Mucosa of descending colon (tissue), 3 donors: ENCODE data around the gene PPDPF. TPM values are rescaled to one million over a fixed set of nuclear protein-coding genes. Genes with fewer than 3 reads are reported as not detected.

ENCODE experiments used
- ATAC-seq: fragments of 200-7000 bp; cut with Tn5 transposase; one replicate; pipeline ENCODE4 v1.9.1; 2020; ENCODE audit warnings: mild to moderate bottlenecking, moderate library complexity
- DNase-seq, 3 donors: peaks; one replicate each; pipeline ENCODE4 v3.0.0-alpha.2; 2020
- H3K36me3 ChIP-seq: fragments of 200-600 bp; one replicate; pipeline ENCODE4 v1.8.0; 2021; ENCODE audit warnings: low read depth, mild to moderate bottlenecking
- H3K4me1 ChIP-seq: fragments of 200-600 bp; one replicate; pipeline ENCODE4 v1.8.0; 2021; ENCODE audit warnings: low read depth, mild to moderate bottlenecking
- H3K4me3 ChIP-seq: fragments of 200-600 bp; one replicate; pipeline ENCODE4 v1.8.0; 2021; ENCODE audit warnings: mild to moderate bottlenecking
- H3K9me3 ChIP-seq: fragments of 200-600 bp; one replicate; pipeline ENCODE4 v1.8.0; 2021; ENCODE audit warnings: mild to moderate bottlenecking
- intact Hi-C, 2 donors: fragments of 100-400 bp; cut with DNase I in 1 of 2; cut with micrococcal nuclease in 1 of 2; formaldehyde crosslinking; loops; one replicate each; pipeline versions ENCODE4 v1.11.0 to v1.11.1; 2022; cut with DNase I, micrococcal nuclease
- total RNA-seq, 3 donors: library from RNA; stranded (reverse); fragmentation: NEBNext Ultra II Directional in 2 of 3; extraction: Animal tissue kit (Norgen Biotek cat#: 25700) in 2 of 3; gene quantifications; one replicate each; pipeline versions ENCODE4 v1.2.1 to v1.2.4, GENCODE V29; 2021 to 2023
- TF ChIP-seq, protein P1 (sequence below): fragments of 200-600 bp; IDR thresholded peaks from one replicate; pipeline ENCODE4 v1.8.0; 2022; ENCODE audit warnings: antibody characterized with exemption, mild to moderate bottlenecking
- donor health status: DM: no; HTN: no; CAD: no; lungs with moderate emphysema.
- donor health status: DM: no; HTN: no; CAD: no.
- donor health status: DM: no; HTN: yes; CAD: no.

PPDPF gene
- total RNA-seq, 3 donors from 2014 or later: 263 to 672 (median 537) TPM

DNA sequence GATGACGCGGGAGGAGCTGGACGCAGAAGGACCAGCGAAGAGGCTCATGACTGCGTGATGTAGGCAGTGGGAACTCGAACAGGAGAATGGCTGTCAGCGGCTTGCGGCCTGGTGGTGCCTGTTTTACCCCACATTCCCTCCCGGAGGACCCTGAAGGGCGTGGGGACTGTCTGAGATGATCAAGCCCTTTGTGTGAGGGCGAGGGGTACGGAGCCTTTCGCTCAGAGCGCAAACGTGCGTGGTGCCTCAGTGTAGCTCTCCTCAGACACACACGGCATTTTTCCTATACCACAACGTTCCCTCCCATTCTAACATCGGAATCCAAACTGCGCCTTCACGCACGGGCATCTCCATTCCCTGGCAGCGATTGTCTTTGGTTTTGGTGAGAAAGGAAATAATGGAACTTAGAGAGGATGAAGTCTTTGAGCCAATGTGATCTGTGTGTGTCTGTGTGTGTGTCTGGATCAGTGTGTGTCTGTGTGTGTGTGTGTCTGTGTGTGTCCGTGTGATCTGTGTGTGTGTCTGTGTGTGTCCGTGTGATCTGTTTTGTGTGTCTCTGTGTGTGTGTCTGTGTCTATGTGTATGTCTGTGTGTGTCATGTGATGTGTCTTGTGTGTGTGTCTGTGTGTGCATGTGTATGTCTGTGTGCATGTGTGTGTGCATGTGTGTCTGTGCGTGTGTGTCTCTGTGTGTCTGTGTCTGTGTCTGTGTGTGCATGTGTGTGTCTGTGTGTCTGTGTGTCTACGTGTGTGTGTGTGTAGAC lies 11.3 kb downstream of the PPDPF start:
- DNase-seq (peak; percentile 6 to 48 (median 33)), ATAC-seq (no peak)
- intact Hi-C loops: no loop called here

GRCh38 chr20:63532449-63532971 lies 11.9 kb downstream of the PPDPF start:
- intact Hi-C loops: no loop called here
- H3K4me1 ChIP-seq: peaks cover 25% of the 10 kb centered on the region
- TF ChIP-seq, protein P1, sequence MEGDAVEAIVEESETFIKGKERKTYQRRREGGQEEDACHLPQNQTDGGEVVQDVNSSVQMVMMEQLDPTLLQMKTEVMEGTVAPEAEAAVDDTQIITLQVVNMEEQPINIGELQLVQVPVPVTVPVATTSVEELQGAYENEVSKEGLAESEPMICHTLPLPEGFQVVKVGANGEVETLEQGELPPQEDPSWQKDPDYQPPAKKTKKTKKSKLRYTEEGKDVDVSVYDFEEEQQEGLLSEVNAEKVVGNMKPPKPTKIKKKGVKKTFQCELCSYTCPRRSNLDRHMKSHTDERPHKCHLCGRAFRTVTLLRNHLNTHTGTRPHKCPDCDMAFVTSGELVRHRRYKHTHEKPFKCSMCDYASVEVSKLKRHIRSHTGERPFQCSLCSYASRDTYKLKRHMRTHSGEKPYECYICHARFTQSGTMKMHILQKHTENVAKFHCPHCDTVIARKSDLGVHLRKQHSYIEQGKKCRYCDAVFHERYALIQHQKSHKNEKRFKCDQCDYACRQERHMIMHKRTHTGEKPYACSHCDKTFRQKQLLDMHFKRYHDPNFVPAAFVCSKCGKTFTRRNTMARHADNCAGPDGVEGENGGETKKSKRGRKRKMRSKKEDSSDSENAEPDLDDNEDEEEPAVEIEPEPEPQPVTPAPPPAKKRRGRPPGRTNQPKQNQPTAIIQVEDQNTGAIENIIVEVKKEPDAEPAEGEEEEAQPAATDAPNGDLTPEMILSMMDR: no peak
- no peaks in the 10 kb centered on the region for H3K9me3 ChIP-seq
- H3K4me3 ChIP-seq: no peak overlapping the region
- DNase-seq (peak; percentile 15 to 55 (median 39)), ATAC-seq (no peak)
- H3K36me3 ChIP-seq: no peaks in the 10 kb centered on the region

More for the DNA sequence above, 11.3 kb downstream of the PPDPF start:
- Histone ChIP-seq H3K4me1 (peaks cover 22% of the 10 kb centered on the region), H3K4me3 (no peak overlapping the region), H3K9me3 (no peaks in the 10 kb centered on the region), H3K36me3 (no peaks in the 10 kb centered on the region)
- TF ChIP-seq, protein P1: no peak

DNA sequence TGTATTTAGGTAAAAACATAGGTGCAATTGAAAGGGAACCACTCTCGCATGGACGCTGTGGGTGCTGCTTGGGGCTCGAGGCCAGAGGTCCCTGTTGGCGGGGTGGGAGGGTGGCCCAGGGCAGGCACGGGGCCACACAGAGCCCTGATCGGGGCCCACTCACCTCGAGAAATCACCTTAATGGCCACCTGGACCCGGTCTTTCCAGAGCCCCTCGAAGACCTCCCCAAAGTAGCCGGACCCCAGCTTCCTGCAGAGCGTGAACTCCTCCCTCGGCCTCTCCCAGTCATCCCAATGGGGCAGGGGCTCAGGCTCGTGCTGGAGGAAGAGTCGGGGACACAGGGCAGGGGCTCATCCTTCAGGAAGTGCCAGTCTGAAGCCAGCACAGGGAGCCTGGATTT lies 12.8 kb downstream of the PPDPF start:
- peaks cover 33% of the 10 kb centered on the region for H3K4me1 ChIP-seq
- H3K4me3 ChIP-seq: no peak overlapping the region
- no peaks in the 10 kb centered on the region for H3K36me3 ChIP-seq
- TF ChIP-seq, protein P1: no peak
- intact Hi-C loops: no loop called here
- ATAC-seq: no peak
- H3K9me3 ChIP-seq: no peaks in the 10 kb centered on the region
- DNase-seq: peak; percentile 12 to 55 (median 33)

- Histone ChIP-seq H3K4me1 (peaks cover 37% of the 10 kb centered on the region), H3K4me3 (no peak overlapping the region), H3K36me3 (no peaks in the 10 kb centered on the region), H3K9me3 (no peaks in the 10 kb centered on the region)
- ATAC-seq (peak; percentile 22), DNase-seq (peak; percentile 88 to 91 (median 90))
- TF ChIP-seq, protein P1: no peak
- intact Hi-C loops: no loop called here
Observed at GRCh38 chr20:63533871-63534393, 13.4 kb downstream of the PPDPF start.

DNA sequence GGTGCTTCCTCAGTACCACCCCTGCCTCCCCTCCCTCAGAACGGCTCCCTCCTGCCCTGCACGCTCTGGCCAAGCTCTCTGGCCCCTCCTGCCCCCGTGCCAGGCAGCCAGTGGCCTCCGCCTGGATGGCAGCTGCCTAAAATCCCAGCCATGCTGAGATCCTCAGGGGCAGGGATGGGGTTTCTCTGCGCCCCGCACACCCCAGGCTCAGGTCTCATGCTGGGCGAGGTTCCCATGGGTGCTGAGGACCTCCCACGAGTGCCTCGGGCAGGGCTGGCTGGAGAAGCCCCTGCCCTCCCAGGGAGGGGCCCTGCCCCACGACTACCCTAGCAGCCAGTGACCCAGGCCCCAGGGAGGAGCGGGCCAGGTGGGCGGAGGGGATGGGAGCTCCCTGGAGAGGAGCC lies 13.9 kb downstream of the PPDPF start:
- intact Hi-C loops: no loop called here
- Histone ChIP-seq H3K4me3 (no peak overlapping the region), H3K4me1 (peaks cover 42% of the 10 kb centered on the region), H3K36me3 (no peaks in the 10 kb centered on the region), H3K9me3 (no peaks in the 10 kb centered on the region)
- DNase-seq (peak in 2 of 3 donors; percentile 29 to 70), ATAC-seq (no peak)
- TF ChIP-seq, protein P1: no peak
